ENCODE data around the gene SDHAF2. TPM values are rescaled to one million over a fixed set of nuclear protein-coding genes. Genes with fewer than 3 reads are reported as not detected.

SDHAF2 gene
- total and polyA plus RNA-seq, 2 of the 4 experiments (the other 2 are of a cell fraction), result 50.4 to 91.1 TPM

DNA sequence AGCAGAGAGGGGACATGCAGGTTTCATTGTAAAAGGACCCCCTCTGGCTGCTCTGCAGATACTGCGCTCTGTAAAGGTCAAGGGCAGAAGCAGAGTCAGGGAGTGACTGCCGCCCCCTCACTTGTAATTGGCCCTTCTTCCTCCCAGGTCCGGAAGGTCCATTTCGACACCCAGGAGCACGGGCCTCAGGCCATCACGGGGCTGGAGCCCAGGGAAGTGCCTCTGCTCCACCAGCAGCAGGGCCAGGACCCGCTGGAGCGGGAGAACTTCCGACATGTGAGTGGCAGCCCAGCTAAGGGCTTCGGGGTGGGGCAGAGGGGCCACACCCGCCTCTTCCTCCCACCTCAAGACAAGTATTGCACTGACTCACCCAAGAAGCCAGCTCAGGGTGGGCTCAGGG lies 54.6 kb downstream of the SDHAF2 start:
- H2AFZ ChIP-seq (replicated peaks; ENCODE audit: low read length, poor library complexity), result no peak overlapping the region
- DNase-seq (no peak), ATAC-seq (ENCODE audit: low read depth) (no peak)
- dilution Hi-C loops (cut with HindIII; ENCODE audit: low sequenced_read_pairs, unreplicated experiment), result no loop called here
- 72% methylated on average over 2 of the region's 11 CpGs; no CpG with 5 or more reads in 1 of the 2 experiments for WGBS, 2 experiments (ENCODE audit: extremely low coverage in 2 of 2, insufficient read length in 1 of 2)
- H4K91ac ChIP-seq (ENCODE audit: insufficient read depth, low read depth, low read length), result no peak overlapping the region
- in situ Hi-C loops (cut with MboI; ENCODE audit: low sequenced_read_pairs), result no loop called here
- H2BK15ac ChIP-seq (ENCODE audit: low read depth, low read length), result no peak overlapping the region
- no peak overlapping the region for H3K14ac ChIP-seq (replicated peaks; ENCODE audit: low read depth, low read length)
- peaks cover 19% of the 10 kb centered on the region; the same call in 1 of the 2 replicates for H3K27me3 ChIP-seq (ENCODE audit: control insufficient read depth, insufficient read depth, low read length)
- H2BK20ac ChIP-seq (ENCODE audit: low read depth, low read length), result no peak overlapping the region
- POLR2A ChIA-PET (ENCODE audit: unreplicated experiment), result no interaction called here
- TF ChIP-seq RAD21 (IDR thresholded peaks at IDR 0.05; ENCODE audit: low read length) (no peak), SMC3 (IDR thresholded peaks at IDR 0.05; ENCODE audit: low read depth, low read length) (no peak), CHD1 (IDR thresholded peaks at IDR 0.05; ENCODE audit: low read depth, low read length) (no peak), RCOR1 (IDR thresholded peaks at IDR 0.05; ENCODE audit: insufficient replicate concordance, low read length) (no peak), BHLHE40 (IDR thresholded peaks at IDR 0.05; ENCODE audit: low read depth, low read length) (no peak), MXI1 (IDR thresholded peaks at IDR 0.05; ENCODE audit: borderline replicate concordance, low read depth, low read length) (no peak), RFX5 (IDR thresholded peaks at IDR 0.05; ENCODE audit: low read depth, low read length) (no peak)
- no peak overlapping the region for H3K18ac ChIP-seq (ENCODE audit: low read depth, low read length)
- H3K56ac ChIP-seq (ENCODE audit: extremely low read depth, insufficient read depth, low read length), result no peak overlapping the region
- H2AK9ac ChIP-seq (replicated peaks; ENCODE audit: low read depth, low read length, poor library complexity), result no peak overlapping the region
- H3K9ac ChIP-seq (ENCODE audit: low read depth, low read length), result no peak overlapping the region
- intact Hi-C loops (cut with micrococcal nuclease), result no loop called here
- H3K9me1 ChIP-seq (ENCODE audit: insufficient read depth, low read length), result no peaks in the 10 kb centered on the region
- CTCF ChIA-PET, result interaction anchor here (0.8 kb wide), 1 partner anchor 33 kb away, joined by 3 read pairs; no protein-coding TSS in a partner anchor
- H4K5ac ChIP-seq (ENCODE audit: low read depth, low read length), result no peak overlapping the region
- H3K9me3 ChIP-seq (ENCODE audit: control insufficient read depth, insufficient read depth, low read length), result no peaks in the 10 kb centered on the region
- H3K4me2 ChIP-seq (ENCODE audit: low read depth, low read length), result no peak overlapping the region
- H4K8ac ChIP-seq (ENCODE audit: low read depth in 2 of 2, low read length in 2 of 2), result no peak overlapping the region
- no peaks in the 10 kb centered on the region for H3K36me3 ChIP-seq (ENCODE audit: control insufficient read depth, insufficient read depth, low read length)
- no peak overlapping the region for H2BK5ac ChIP-seq (ENCODE audit: low read depth, low read length, poor library complexity, severe bottlenecking)
- no peak overlapping the region for H2BK120ac ChIP-seq (ENCODE audit: low read depth, low read length)
- H4K20me1 ChIP-seq (ENCODE audit: insufficient read depth, low read length), result no peaks in the 10 kb centered on the region
- H3K4me1 ChIP-seq (ENCODE audit: control insufficient read depth, insufficient read depth, low read length), result peaks cover 11% of the 10 kb centered on the region
- no peak overlapping the region for H3K4me3 ChIP-seq (ENCODE audit: insufficient read depth, low read depth, low read length)
- no peak overlapping the region for H2AK5ac ChIP-seq (ENCODE audit: low read depth, low read length)
- H3K27ac ChIP-seq (ENCODE audit: insufficient read depth, low read length), result no peak overlapping the region
- no peak overlapping the region for H3K4ac ChIP-seq (ENCODE audit: low read depth, low read length)
- no peak overlapping the region for H3K23ac ChIP-seq (ENCODE audit: low read depth, low read length)
- no peaks in the 10 kb centered on the region for H3K79me1 ChIP-seq (ENCODE audit: low read depth in 1 of 2, low read length in 2 of 2)
- BruUV-seq (replicated peaks), result no TSS peak
